ENCODE measurements around the gene IFITM1. TPM values are rescaled to one million over a fixed set of nuclear protein-coding genes. Genes with fewer than 3 reads are reported as not detected.

Gene IFITM1
- total and polyA plus RNA-seq, 9 of the 15 experiments (the other 6 are each of a cell fraction or from before 2014, with no cell fraction given) = 691 to 5,579 (median 974) TPM

DNA sequence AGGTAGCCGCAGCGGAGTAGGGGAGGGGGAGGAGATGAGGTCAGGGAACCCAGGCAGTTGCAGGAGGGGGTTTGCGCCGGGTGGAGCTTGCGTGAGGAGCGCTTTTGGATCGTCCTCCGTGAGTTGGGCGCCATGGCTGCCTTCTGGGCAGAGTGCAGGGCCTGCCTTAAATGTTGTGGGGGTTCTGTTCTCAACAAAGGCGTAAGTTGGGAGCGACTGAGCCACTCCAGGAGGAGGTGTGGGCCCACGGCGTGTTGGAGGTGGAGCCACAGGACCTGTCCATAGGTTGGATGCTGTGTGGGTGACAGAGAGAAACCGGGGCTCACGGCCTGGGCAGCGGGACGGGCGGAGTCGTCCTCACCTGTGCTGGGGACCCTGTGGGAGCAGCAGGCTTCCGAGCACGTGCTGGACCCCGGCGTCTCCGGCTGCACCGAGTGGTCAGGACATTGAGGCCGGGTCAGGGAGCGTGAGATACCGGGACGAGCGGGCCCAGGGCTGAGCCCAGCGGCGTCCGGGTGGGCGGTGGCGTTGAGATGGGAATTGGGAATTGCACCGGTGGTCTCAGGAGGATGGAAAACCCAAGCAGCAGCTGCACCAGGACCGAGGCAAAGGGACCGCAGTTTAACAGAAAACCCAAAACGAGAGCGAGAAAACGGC, 25.9 kb upstream of the IFITM1 start (continued):
- TF ChIP-seq CHD1 (IDR thresholded peaks at IDR 0.05; ENCODE audit: low read length) (peak; percentile 41), CREB1 (IDR thresholded peaks at IDR 0.05) (no peak), CREB1 (CRISPR knock-in tag; IDR thresholded peaks at IDR 0.05) (0 out of 2 replicates have a peak, but pooled peaks have one; percentile 25), HNRNPL (IDR thresholded peaks at IDR 0.05; ENCODE audit: low read depth, low read length) (no peak), KLF6 (CRISPR knock-in tag; IDR thresholded peaks at IDR 0.05; ENCODE audit: borderline replicate concordance) (no peak), ZNF184 (CRISPR knock-in tag; IDR thresholded peaks at IDR 0.05) (no peak), RBFOX2 (IDR thresholded peaks at IDR 0.05; ENCODE audit: low read depth, low read length) (peak; percentile 73), TAF1 (IDR thresholded peaks at IDR 0.05; ENCODE audit: control insufficient read depth, extremely low read depth, insufficient read depth, low read length, severe bottlenecking) (peak; percentile 21), FUS (optimal IDR thresholded peaks at IDR 0.05; ENCODE audit: low read depth, low read length) (no peak), ZNF668 (CRISPR knock-in tag; IDR thresholded peaks at IDR 0.05) (no peak), ZNF133 (CRISPR knock-in tag; IDR thresholded peaks at IDR 0.05) (no peak), PCBP2 (IDR thresholded peaks at IDR 0.05; ENCODE audit: low read depth, low read length, poor library complexity, severe bottlenecking) (no peak), JUNB (CRISPR knock-in tag; conservative IDR thresholded peaks at IDR 0.05) (no peak), ZNF589 (CRISPR knock-in tag; IDR thresholded peaks at IDR 0.05; ENCODE audit: low read depth) (no peak)
- TF ChIP-seq, protein P1, sequence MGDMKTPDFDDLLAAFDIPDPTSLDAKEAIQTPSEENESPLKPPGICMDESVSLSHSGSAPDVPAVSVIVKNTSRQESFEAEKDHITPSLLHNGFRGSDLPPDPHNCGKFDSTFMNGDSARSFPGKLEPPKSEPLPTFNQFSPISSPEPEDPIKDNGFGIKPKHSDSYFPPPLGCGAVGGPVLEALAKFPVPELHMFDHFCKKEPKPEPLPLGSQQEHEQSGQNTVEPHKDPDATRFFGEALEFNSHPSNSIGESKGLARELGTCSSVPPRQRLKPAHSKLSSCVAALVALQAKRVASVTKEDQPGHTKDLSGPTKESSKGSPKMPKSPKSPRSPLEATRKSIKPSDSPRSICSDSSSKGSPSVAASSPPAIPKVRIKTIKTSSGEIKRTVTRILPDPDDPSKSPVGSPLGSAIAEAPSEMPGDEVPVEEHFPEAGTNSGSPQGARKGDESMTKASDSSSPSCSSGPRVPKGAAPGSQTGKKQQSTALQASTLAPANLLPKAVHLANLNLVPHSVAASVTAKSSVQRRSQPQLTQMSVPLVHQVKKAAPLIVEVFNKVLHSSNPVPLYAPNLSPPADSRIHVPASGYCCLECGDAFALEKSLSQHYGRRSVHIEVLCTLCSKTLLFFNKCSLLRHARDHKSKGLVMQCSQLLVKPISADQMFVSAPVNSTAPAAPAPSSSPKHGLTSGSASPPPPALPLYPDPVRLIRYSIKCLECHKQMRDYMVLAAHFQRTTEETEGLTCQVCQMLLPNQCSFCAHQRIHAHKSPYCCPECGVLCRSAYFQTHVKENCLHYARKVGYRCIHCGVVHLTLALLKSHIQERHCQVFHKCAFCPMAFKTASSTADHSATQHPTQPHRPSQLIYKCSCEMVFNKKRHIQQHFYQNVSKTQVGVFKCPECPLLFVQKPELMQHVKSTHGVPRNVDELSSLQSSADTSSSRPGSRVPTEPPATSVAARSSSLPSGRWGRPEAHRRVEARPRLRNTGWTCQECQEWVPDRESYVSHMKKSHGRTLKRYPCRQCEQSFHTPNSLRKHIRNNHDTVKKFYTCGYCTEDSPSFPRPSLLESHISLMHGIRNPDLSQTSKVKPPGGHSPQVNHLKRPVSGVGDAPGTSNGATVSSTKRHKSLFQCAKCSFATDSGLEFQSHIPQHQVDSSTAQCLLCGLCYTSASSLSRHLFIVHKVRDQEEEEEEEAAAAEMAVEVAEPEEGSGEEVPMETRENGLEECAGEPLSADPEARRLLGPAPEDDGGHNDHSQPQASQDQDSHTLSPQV (IDR thresholded peaks at IDR 0.05) = peak; percentile 65; the same call in 1 of the 2 replicates
- TF ChIP-seq, protein P2, sequence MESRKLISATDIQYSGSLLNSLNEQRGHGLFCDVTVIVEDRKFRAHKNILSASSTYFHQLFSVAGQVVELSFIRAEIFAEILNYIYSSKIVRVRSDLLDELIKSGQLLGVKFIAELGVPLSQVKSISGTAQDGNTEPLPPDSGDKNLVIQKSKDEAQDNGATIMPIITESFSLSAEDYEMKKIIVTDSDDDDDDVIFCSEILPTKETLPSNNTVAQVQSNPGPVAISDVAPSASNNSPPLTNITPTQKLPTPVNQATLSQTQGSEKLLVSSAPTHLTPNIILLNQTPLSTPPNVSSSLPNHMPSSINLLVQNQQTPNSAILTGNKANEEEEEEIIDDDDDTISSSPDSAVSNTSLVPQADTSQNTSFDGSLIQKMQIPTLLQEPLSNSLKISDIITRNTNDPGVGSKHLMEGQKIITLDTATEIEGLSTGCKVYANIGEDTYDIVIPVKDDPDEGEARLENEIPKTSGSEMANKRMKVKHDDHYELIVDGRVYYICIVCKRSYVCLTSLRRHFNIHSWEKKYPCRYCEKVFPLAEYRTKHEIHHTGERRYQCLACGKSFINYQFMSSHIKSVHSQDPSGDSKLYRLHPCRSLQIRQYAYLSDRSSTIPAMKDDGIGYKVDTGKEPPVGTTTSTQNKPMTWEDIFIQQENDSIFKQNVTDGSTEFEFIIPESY (CRISPR knock-in tag; IDR thresholded peaks at IDR 0.05) = 0 out of 2 replicates have a peak, but pooled peaks have one; percentile 11
- TF ChIP-seq, protein P3, sequence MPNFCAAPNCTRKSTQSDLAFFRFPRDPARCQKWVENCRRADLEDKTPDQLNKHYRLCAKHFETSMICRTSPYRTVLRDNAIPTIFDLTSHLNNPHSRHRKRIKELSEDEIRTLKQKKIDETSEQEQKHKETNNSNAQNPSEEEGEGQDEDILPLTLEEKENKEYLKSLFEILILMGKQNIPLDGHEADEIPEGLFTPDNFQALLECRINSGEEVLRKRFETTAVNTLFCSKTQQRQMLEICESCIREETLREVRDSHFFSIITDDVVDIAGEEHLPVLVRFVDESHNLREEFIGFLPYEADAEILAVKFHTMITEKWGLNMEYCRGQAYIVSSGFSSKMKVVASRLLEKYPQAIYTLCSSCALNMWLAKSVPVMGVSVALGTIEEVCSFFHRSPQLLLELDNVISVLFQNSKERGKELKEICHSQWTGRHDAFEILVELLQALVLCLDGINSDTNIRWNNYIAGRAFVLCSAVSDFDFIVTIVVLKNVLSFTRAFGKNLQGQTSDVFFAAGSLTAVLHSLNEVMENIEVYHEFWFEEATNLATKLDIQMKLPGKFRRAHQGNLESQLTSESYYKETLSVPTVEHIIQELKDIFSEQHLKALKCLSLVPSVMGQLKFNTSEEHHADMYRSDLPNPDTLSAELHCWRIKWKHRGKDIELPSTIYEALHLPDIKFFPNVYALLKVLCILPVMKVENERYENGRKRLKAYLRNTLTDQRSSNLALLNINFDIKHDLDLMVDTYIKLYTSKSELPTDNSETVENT (CRISPR knock-in tag; IDR thresholded peaks at IDR 0.05) = 0 out of 2 replicates have a peak, but pooled peaks have one; percentile 8
- TF ChIP-seq, protein P4, sequence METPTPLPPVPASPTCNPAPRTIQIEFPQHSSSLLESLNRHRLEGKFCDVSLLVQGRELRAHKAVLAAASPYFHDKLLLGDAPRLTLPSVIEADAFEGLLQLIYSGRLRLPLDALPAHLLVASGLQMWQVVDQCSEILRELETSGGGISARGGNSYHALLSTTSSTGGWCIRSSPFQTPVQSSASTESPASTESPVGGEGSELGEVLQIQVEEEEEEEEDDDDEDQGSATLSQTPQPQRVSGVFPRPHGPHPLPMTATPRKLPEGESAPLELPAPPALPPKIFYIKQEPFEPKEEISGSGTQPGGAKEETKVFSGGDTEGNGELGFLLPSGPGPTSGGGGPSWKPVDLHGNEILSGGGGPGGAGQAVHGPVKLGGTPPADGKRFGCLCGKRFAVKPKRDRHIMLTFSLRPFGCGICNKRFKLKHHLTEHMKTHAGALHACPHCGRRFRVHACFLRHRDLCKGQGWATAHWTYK (CRISPR knock-in tag; IDR thresholded peaks at IDR 0.05) = peak; percentile 67; the same call in 1 of the 2 replicates

Measured in K562 (cell line).